LNCaP clone FGC (cell line): ENCODE results near the gene CELSR2.

Source experiments
- DNase-seq: peaks from one replicate; pipeline ENCODE4 v3.0.0-alpha.2; 2011; ENCODE audit warnings: low read depth
- H3K4me3 ChIP-seq: 2 replicates; pipeline ENCODE4 v1.5.1; 2011; ENCODE audit warnings: mild to moderate bottlenecking, low read depth, low read length, control low read depth
- TF ChIP-seq, protein P1 (sequence below): IDR thresholded peaks from 2 replicates; pipeline ENCODE4 v1.5.1; 2012; ENCODE audit warnings: mild to moderate bottlenecking; ENCODE audit not compliant: control insufficient read depth, insufficient read depth; ENCODE audit errors: extremely low read depth

CELSR2 gene

DNA sequence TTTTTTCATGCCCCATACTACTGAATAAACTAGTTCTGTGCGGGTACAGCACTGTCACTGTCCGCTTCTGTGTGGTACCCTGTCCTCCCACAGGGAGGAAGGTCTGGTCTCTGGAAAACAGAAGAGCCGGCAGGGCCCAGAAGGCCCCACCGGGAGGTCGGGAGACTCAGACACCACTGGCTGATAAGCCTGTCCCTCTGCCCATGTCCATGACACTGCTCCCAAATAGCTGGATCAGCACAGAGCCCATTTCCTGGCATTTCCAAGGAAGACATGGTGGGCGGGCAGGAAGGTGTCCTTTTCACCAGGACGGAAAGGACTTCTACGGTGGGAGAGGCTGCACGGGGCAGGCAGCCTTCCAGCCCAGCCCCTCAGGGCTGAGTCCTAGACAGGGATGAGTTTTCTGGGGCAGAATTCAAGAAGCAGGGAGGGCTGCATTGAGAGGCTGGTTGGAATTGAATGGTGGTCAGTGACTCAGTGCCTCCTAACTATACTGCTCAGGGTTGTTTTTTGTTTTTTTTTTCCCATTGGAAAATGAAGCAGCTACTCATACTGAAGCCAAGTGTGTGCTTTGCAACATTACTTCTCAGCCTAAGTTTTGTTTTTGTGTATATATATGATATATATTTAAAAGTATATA is 26.5 kb downstream of the CELSR2 start:
- TF ChIP-seq, protein P1, sequence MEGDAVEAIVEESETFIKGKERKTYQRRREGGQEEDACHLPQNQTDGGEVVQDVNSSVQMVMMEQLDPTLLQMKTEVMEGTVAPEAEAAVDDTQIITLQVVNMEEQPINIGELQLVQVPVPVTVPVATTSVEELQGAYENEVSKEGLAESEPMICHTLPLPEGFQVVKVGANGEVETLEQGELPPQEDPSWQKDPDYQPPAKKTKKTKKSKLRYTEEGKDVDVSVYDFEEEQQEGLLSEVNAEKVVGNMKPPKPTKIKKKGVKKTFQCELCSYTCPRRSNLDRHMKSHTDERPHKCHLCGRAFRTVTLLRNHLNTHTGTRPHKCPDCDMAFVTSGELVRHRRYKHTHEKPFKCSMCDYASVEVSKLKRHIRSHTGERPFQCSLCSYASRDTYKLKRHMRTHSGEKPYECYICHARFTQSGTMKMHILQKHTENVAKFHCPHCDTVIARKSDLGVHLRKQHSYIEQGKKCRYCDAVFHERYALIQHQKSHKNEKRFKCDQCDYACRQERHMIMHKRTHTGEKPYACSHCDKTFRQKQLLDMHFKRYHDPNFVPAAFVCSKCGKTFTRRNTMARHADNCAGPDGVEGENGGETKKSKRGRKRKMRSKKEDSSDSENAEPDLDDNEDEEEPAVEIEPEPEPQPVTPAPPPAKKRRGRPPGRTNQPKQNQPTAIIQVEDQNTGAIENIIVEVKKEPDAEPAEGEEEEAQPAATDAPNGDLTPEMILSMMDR = no peak
- no peak overlapping the region for H3K4me3 ChIP-seq
- no peak for DNase-seq

DNA sequence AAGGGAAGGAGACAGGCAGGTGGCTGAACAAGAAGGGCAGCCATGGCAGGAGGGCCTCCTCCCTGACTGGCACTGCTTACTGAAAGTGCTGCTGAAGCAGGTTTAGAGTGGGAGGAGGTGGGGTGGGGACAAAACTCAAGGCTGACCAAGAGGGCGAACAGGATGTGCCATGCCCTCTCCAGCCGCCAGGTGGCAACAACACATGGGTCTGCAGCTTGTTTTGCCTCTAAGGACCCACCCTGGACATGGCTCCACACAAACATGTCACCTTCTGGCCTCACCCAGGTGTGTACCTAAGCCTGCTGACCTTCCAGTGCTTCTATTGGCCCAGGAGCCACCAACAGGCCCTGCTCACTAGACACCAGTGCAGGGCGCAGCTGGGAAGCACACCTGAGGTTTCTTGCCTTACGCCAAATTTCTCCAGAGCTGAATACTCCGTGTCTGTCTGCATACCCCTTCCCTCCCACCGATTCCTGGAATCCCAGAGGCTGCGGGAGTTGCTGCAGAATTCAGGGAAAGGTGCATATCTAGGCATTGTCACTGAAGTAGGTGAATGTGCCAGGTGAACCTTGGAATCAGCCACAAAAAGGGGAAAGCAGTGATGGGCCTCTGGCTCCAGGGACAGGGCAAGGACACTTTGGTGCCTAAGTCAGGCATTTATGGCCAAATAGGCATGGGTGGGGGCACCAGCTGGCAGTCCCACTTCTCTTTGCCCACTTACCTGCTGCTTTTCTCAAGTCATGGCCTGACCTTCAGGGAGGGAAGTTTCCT is 28.3 kb downstream of the CELSR2 start:
- TF ChIP-seq, protein P1 = peak; percentile 95
- no peak overlapping the region for H3K4me3 ChIP-seq
- peak; percentile 66 for DNase-seq

DNA sequence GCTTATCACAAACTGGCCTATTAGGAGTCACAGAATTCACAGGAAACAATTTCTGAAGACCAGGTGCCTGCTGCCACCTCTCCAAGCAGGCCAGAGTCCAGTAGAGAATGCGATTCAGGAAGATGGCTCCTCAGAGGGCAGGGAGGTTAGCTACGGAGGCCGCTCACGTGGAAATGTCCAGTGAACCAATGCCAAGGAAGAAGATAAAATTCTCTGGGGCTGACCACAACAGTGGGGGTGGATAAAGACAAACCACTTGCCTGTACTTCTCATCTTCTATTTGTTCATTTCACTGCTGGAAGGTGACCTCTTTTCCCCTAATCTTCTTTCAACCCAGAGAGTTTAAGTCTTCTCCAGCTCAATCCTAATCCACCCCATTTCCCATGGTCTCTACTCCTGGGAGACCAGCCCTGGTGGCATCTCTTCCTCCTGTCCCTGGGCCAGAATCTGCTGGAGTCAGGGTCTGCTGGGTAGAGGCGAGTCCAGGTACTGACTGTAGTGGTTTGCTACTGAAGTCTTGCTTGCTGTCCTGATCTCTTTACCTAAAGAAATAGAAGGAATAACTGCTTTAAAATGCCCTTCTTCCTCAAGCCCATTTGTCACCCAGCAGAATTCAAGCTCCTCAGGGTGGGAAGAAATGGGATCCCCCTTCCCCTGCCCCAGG is 30.4 kb downstream of the CELSR2 start:
- H3K4me3 ChIP-seq = no peak overlapping the region
- no peak for DNase-seq
- TF ChIP-seq, protein P1 = no peak

DNA sequence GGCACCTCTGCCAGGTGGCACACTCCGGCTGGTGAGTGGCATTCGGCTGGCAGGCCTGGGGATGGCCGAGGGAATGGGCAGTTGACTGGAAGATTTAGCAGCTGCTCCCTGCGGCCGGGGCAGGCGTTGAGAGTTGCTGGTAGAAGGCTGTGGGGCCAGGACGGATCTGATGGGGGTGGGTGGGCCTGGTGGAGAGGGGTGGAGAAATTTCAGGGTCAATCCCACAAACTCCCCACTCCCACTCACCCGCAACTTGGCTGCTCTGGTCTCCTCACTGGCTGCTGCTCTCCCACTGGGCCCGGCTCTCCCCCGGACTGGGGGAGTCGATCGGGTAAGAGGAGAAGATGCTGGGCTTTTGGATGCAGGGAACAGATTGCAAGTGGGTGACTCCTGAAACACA is 31.5 kb downstream of the CELSR2 start:
- TF ChIP-seq, protein P1 = no peak
- H3K4me3 ChIP-seq = no peak overlapping the region
- DNase-seq = no peak

DNA sequence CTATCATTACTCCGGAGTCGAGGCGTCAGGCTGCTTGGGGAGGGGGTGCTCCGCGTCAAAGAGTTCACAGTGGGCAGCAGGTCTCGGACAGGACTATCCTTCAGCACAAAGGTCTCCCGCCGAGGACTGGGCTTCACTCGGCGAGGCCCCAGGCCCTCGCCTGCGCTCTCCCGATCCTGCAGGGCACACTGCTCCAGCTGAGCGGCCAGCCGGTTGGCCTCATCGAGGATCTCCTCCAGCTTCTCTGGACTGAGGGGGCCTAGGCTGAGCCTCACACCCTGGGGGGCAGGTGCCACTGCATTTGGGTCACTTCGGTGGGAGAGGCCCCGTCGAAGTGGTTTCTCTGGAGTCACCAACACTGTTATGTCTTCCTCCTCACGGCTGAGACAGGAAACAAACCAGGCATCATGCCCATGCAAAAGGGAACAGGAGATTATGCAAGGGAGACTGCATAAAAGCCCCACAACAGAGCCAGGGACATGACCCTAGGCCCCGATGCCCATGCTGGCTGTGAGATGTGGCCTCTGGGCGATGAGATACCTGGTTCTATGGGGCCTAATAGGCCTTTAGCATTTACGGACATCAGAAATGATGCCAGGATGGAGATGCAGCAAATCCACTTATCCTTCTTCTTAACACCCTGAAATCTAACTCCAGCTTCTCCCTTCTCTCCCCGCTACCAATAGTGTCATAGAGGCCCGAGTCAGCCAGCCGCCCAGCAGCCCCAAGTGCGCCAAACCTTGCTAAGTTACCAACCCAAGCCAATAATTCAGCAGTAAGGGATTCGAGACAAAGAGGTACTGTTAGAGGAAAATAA is 32.5 kb downstream of the CELSR2 start:
- H3K4me3 ChIP-seq = peak overlapping the region; percentile 81
- no peak for DNase-seq
- TF ChIP-seq, protein P1 = no peak

DNA sequence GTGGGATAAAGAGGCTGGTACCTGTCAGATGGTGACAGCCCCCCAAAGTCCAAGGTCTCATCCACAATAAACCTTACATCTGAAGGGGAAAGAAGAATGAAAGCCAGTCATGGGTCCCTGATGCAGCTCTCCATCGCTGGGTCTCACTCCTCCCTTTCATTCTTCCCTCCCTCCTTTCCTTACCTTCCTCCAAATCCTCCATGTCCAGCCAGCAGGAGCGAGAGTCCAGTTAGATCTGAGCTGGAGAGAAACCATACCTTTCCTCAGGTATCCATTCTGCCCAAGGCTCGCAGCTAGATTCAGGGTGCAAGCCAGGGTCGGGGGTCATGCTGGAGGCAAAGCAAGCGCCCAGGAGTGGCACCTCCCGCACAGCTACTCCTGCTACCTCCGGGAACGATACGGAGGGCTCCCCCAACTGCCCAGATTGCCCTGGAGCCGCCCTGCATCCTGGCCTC is 33.2 kb downstream of the CELSR2 start:
- H3K4me3 ChIP-seq = peak overlapping the region; percentile 81
- TF ChIP-seq, protein P1 = no peak
- DNase-seq = no peak
